ENCODE results near the gene EMILIN2. TPM values are rescaled to one million over a fixed set of nuclear protein-coding genes. Genes with fewer than 3 reads are reported as not detected.

The EMILIN2 gene
- total and polyA plus RNA-seq, 4 donors: 0.58 to 4.6 (median 1.8) TPM

- no peaks in the 10 kb centered on the region for H3K4me1 ChIP-seq (ENCODE audit: control insufficient read depth in 4 of 4, insufficient read depth in 4 of 4, low read length in 3 of 4)
- DNase-seq (ENCODE audit: low spot score): no peak
- no peaks in the 10 kb centered on the region for H3K9me3 ChIP-seq (ENCODE audit: control insufficient read depth in 4 of 4, low read length in 3 of 4)
- no peak overlapping the region for H3K9ac ChIP-seq (ENCODE audit: low read depth in 1 of 2, low read length in 2 of 2)
- no peak overlapping the region for H3K27ac ChIP-seq (ENCODE audit: low read depth in 1 of 2, low read length in 2 of 2)
- no peaks in the 10 kb centered on the region for H3K36me3 ChIP-seq (ENCODE audit: control insufficient read depth in 4 of 4, insufficient read depth in 3 of 4, low read depth in 1 of 4, low read length in 3 of 4)
- no peaks in the 10 kb centered on the region for H3K27me3 ChIP-seq (ENCODE audit: control insufficient read depth in 4 of 4, insufficient read depth in 4 of 4, low read length in 3 of 4)
- 74% methylated on average over 10 of the region's 10 CpGs for WGBS
- H3K4me3 ChIP-seq (ENCODE audit: low read depth in 1 of 3, low read length in 3 of 3): no peak overlapping the region
- TF ChIP-seq HNF4G (IDR thresholded peaks at IDR 0.05) (no peak), FOXA1 (IDR thresholded peaks at IDR 0.05) (no peak), ATF3 (IDR thresholded peaks at IDR 0.05) (no peak), FOXA2 (IDR thresholded peaks at IDR 0.05) (no peak), NR2F2 (IDR thresholded peaks at IDR 0.05) (no peak), RXRA (IDR thresholded peaks at IDR 0.05) (no peak), GABPA (IDR thresholded peaks at IDR 0.05 in 1 of 2, conservative IDR thresholded peaks at IDR 0.05 in 1 of 2) (no peak), JUND (IDR thresholded peaks at IDR 0.05) (no peak), CTCF (IDR thresholded peaks at IDR 0.05; ENCODE audit: low read depth, low read length, missing input control) (no peak), HNF4A (conservative IDR thresholded peaks at IDR 0.05) (no peak), EGR1 (IDR thresholded peaks at IDR 0.05; ENCODE audit: low read depth in 2 of 2) (no peak), TAF1 (conservative IDR thresholded peaks at IDR 0.05) (no peak), ZBTB33 (IDR thresholded peaks at IDR 0.05) (no peak), SP1 (IDR thresholded peaks at IDR 0.05) (no peak), RAD21 (IDR thresholded peaks at IDR 0.05) (no peak), REST (IDR thresholded peaks at IDR 0.05) (no peak), MAX (IDR thresholded peaks at IDR 0.05) (no peak), YY1 (IDR thresholded peaks at IDR 0.05) (no peak)
These were observed 36.4 kb downstream of the EMILIN2 start for GRCh38 chr18:2883076-2883735.
